GM19467 (cell line): ENCODE measurements around the gene CEMIP.

ENCODE experiments used
- ATAC-seq: cut with Tn5 transposase; IDR thresholded peaks from one replicate; pipeline ENCODE4 v1.9.1; 2021; ENCODE audit warnings: mild to moderate bottlenecking, moderate library complexity; ENCODE audit not compliant: unreplicated experiment

Gene CEMIP

GRCh38 chr15:80844011-80844732 is 65.0 kb downstream of the CEMIP start:
- ATAC-seq: no peak

DNA sequence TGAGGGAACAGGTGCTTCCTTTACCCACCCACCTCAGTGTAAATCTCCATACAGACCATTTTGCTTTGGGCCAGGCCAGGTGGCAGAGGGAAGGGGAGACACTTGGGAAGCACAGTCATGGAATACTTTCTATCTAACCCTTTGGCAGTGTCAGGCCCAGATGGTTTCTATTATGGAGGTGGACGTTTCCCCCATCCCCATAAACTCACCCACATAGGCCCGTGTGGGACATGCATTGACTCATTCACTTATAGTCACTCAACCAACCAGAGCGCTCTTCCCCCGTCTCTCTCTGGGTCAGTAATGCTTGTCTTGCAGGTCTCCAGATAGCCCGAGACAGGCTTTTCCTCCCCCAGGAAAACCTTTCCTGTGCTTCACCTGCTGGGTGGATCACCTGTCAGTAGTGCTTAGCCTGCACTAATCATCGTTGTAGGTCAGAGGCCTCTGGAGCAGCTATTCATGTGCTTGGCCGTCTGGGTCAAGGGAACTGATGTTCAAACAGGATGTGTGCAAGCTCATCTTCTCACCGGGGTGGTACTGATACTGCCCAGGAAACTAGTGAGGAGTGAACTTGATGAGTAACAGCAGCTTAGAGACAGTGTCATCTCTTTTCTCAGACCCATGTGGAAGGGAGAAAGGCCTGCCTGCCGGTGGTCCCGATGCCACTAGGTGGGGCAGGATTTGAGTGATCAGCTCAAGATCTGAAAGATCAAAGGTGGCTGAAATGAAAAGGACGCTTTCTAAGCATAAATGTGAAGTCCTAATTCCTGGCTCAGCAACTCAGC is 67.1 kb downstream of the CEMIP start:
- ATAC-seq: no peak

- no peak for ATAC-seq
These were observed 70.1 kb downstream of the CEMIP start for GRCh38 chr15:80849308-80849707.

GRCh38 chr15:80850941-80851451 is 71.8 kb downstream of the CEMIP start:
- no peak for ATAC-seq

GRCh38 chr15:80852676-80853075 is 73.5 kb downstream of the CEMIP start:
- ATAC-seq: no peak

- ATAC-seq: no peak
These were observed 74.9 kb downstream of the CEMIP start for GRCh38 chr15:80854104-80854503.

GRCh38 chr15:80855206-80855605 is 76.0 kb downstream of the CEMIP start:
- ATAC-seq: no peak

DNA sequence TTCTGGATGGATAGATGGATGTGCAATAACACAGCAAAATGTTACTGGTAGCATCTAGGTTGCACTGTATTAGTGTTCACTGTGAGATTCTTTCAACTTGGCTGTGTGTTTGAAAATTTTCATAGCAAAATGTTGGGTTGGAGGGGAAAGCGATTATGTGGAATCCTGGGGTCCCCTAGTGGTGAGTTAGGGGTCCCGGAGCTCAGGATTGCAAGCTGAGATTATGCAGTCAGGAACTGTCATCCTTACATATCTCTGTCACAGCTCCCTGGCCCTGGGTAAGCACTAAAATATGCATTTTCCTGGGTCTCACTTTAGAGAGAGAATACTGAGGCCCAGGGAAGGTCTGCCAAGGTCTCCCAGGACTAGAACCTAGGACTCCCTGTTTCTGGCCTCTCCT is 77.2 kb downstream of the CEMIP start:
- no peak for ATAC-seq

GRCh38 chr15:80856809-80857377 is 77.7 kb downstream of the CEMIP start:
- ATAC-seq: no peak

DNA sequence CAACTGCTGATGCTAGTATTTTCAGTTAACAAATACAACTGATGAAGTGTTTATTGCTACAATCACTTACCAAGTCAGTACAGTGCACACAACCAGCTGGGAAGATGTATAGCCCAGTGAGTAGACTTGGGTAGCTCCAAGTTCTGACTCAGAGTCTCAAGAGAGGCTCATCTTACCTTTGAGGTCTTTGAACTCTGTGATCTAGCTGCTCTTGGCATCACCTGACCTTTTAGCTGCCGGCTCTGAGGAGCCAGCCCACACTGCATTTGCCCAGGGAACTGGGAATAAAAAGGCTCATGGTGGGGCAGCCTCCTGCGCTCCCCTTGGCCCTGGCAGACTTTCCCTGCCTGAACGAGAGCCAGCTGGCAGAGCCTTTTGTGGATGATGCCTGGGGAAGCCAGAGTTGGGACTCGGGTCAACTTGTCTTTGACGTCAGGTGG is 82.6 kb downstream of the CEMIP start:
- ATAC-seq: no peak

GRCh38 chr15:80864666-80865065 is 85.5 kb downstream of the CEMIP start:
- no peak for ATAC-seq

DNA sequence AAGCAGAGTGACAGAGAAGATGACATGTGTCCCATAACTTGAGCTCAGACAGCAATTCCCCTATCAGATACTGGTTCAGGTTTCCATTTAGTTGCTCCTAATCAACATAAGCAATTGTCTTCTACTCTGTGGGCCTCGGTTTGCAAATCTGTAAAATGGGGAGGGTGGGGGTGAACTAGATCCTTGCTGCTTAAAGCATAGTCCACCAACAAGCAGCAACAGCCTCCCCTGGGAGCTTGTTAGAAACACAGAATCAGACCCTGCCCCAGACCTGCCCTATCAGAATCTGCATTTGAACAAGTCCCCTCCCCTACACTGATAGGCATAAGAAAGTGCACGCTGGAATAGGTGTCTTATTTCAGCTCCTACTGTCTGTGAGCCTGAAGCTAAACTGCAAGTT is 87.8 kb downstream of the CEMIP start:
- no peak for ATAC-seq

GRCh38 chr15:80870366-80870765 is 91.2 kb downstream of the CEMIP start:
- no peak for ATAC-seq

GRCh38 chr15:80870893-80871292 is 91.7 kb downstream of the CEMIP start:
- ATAC-seq: no peak

DNA sequence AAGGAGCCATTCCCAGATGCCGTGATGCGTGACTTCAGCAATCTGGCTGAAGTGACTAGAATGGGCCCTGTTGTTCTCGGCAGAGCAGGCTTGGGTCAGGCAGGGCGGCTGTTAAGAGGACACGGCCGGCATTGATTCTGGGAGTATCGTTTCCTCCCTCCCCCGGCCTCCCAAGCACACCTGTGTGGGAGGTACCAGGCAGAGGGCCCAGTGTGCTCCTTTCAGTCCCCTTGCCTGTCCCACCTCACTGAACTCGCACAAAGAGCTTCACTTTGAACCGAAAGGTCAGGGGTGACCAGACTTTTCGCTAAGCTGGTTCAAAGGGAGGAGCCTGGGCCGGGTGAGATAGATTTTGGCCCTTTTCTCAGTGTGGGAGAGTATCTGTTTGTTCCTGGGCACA is 92.7 kb downstream of the CEMIP start:
- no peak for ATAC-seq

- no peak for ATAC-seq
These were observed 94.3 kb downstream of the CEMIP start for GRCh38 chr15:80873366-80873952.

DNA sequence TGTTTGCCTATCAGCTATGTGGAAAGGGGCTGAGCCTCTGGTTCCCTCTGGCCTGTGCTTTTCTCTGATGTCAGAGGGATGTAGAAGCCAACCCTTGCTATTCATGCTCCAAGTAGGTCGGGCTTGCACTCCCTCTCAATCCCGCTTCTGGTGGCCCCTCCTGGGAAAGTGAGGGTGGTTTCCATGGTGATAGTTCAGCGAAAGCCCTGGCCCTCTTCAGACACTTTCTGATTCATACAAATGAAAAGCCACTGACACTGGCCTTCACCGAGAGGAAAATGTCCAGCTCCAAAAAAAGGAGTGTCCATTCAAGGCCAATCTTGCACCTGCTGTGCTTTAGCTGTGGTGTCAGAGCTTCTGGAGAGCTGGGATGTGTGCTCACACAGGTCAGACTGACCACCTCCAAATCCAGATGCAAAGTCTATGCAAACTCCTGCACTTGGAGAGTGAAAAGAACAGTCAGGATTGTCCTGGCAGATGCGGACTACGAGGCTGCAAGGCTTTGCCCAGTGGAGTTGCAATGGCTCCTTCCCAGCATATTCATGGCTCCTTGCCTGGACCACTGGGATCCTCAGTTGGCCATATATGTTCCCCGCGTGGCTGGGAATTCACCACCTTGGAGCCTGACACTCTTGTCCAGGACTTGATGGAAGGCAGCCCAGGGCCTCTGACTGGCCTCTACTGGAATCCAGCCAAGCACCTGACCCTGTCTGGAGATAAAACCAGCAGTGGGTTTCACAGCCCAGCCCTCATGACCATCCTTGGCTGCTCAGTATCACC is 96.6 kb downstream of the CEMIP start:
- no peak for ATAC-seq

DNA sequence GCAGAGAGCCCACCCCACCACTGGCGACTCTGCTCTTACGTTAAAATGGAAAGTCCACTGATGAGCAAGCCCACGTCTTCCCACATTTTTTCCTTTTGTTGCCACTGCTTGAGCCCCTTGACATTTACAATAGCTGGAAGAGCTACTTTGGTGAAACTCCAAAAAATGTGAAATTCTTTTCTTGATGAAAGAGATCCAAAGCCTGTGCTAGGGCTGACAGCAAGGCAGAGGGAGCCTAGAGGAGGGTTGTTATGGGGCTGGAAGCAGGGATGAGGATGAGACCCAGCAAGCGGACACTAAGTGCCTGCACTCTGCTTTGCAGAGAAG is 97.1 kb downstream of the CEMIP start:
- no peak for ATAC-seq

- ATAC-seq: no peak
These were observed 99.2 kb downstream of the CEMIP start for GRCh38 chr15:80878242-80878866.

DNA sequence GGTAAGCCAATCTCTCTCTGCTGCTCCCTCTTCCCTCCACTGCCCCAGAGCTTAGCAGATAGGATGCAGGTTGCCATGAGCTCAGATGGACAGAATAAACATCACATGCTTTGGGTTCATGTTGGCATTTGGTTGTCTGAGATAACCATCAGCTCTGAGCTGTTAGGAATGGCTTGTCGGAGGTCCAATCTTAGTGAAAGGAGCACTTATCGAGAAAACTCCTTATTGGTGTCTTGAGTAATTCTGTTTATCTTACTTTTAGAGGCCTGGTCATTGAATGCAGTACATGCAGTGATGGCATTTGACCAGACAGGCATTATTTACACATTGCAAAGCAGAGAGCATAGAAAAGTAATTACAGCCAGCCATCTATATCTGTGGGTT is 99.7 kb downstream of the CEMIP start:
- ATAC-seq: no peak
